ENCODE measurements around the gene STARD9.
"Not testable (repeated sequence)": the region's sequence is repeated elsewhere in the genome, so short reads cannot be mapped to it uniquely, and the experiment has no call there.

STARD9 gene

DNA sequence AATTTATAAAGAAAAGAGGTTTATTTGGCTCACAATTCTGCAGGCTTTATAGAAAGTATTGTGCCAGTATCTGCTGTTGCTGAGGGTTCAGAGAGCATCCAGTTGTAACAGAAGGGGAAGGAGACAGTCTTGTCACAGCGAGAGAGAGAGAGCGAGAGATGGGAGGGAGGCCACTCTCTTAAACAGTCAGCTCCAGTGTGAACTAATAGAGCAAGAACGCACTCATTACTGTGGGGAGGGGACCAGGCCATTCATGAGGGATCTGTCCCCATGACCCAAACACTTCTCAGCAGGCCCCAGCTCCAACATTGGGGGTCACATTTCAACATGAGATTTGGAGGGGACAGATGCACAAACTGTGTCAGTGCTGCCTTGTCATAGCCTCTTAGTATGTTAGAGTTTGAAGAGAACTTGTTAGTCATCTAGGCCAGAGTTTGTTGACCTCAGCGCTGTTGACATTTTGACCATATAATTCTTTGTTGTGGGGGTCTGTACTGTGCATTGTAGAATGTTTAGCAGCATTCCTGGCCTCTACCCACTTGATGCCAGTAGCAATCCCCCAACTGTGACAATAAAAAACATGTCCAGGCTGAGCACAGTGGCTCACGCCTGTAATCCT lies 15.3 kb downstream of the STARD9 start:
- DNase-seq (ENCODE audit: low spot score): no peak

DNA sequence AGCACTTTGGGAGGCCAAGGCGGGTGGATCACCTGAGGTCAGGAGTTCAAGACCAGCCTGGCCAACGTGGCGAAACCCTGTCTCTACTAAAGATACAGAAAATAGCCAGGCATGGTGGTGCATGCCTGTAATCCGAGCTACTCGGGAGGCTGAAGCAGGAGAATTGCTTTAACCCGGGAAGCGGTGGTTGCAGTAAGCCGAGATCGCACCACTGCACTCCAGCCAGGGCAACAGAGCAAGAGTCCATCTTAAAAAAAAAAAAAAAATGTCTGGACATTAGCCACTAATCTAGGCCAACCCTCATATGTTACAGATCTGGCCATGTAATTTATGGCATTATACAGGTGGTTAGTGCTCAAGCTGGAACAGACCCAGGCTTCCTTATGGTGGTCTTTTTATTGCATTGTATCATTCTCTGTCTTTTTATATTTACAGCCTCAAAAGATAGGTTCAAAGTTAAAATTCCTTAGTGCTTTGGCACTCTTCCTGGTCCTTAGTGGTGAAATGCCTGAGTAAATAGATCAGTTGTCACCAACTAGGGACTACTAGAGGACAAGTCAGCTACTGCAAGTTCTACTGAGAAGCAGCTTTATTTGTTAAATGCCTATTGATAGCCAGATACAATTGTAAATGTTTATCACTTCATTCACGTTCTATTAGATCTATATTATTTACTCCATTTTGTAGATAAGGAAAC lies 16.0 kb downstream of the STARD9 start:
- DNase-seq (ENCODE audit: low spot score): no peak

DNA sequence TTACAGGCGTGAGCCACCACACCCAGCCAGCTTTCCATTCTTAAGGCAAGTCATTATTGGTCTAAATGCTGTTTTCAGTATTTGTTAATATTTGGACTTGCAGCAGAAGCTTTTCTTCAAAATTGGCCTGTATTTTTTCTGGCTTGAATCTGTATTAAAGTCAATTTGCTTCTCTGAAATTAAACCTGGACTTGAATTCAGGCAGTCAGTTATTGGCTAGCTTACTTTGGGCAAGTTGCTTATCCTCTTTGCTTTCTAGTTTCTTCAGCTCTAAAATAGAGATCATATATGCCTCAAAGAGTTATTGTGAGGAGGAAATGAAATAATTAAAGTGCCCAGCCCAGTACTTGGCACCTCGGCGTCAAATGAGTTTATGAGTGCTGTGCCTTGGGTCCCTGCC lies 17.3 kb downstream of the STARD9 start:
- DNase-seq (ENCODE audit: low spot score): no peak

DNA sequence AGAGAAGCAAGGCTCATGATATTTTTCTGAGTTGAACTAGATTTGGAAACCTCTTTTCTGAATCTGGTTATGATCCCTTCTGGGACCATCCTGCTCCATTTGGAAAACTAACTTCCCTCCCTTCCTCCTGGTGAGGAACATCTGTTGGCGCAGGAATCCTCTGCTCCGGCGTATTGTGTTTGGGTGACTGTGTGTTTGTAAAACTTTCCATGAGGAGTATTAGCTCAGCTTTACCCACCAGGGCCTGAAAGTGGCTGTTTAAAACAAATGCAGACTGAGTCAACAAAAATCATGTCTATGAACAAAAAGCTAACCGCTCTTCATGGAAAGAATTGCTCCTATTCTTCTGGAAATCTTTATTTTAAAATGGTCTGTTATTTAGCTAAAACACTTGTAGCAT lies 17.7 kb downstream of the STARD9 start:
- DNase-seq (ENCODE audit: low spot score): no peak

DNA sequence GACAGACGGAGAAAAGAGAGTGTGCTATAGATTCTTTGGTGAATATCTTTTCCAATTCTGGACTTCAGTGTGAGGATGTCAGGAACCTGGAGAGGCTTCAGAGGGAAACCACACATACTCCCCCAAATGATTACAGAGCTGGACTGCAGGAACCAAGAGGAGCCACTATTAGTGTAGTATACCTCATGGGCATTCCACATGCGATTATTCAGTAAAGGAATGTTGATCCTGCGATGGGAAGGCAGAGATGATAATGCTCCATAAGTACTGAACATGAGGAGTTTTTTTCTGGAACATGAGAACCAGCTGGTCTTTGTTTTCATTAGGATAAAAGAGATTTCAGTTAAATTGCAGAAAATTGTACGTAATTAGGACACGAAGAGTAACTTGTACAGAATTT lies 18.7 kb downstream of the STARD9 start:
- DNase-seq (ENCODE audit: low spot score): no peak

DNA sequence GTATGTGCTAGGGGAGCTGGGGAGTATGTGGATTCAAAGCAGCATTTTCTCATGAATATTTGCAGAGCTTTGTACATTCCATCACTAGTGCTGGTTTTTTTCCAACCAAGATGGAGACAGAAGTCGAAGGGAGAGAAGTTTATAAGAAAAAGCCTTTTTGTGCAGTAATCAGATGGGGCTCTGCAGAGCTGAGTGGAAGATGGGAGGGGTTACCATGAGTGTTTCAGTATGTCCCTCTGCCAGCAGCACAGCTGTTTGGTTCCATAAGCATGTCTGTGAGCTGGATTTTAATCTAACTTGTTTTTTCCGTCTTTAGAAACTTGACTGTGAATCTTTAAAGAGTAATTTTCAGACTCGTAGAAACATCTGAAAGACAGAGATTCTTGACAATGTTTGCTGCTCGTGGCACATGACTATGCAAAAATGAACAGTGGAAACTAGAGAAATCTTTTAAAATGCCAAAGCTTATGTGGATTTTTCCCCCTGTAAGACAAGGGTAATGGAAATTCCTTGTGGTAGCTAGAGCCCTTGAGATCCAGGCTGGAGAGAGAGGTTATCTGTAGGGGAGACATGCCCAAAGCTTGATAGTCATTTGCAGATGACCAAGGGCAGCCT lies 20.3 kb downstream of the STARD9 start:
- no peak for DNase-seq (ENCODE audit: low spot score)

DNA sequence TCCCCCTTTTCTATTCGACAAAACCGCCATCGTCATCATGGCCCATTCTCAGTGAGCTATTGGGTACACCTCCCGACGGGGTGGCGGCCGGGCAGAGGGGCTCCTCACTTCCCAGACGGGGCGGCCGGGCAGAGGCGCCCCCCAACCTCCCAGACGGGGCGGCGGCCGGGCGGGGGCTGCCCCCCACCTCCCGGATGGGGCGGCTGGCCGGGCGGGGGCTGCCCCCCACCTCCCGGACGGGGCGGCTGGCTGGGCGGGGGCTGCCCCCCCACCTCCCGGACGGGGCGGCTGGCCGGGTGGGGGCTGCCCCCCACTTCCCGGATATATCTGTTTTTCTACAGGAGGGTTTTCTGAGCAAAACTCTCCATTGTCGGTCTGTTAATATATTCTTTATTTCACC lies 25.9 kb downstream of the STARD9 start:
- DNase-seq (ENCODE audit: low spot score): not testable (repeated sequence)

DNA sequence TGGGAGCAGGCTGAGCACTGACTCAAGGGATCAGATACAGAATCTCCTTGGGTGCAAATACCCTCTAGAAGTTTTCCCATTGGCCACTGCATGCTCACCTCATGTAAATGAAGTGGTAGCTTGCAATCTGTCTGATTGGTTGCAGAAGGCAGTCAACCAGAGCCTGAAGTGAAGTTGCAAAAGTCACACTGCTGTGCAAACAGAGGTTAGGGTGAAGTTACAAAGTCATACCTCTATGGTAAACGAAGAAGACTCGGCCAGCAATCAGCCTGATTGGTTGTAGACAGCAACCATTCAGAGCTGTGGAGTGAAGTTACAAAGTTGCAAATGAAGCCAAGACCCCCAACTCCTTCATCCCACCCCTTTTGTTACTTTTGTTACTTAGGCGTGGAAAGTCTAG lies 27.1 kb downstream of the STARD9 start:
- DNase-seq (ENCODE audit: low spot score): no peak

DNA sequence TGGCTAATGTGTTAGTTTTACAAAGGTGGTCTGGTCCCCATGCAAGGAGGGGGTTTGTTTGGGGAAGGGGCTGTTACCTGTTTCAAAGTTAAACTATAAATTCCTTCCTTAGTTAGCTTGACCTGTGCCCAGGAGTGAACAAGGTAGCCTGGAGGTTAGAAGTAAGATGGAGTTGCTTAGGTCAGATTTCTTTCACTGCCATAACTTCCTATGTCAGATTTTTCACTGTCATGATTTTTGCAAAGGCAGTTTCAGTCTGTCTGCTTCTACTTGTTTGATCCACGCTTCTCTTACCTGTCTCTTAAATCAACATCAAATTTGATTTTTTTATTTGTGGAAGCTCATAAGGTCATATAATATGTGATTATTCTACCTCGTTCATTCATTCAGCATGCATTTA lies 28.6 kb downstream of the STARD9 start:
- DNase-seq (ENCODE audit: low spot score): no peak

DNA sequence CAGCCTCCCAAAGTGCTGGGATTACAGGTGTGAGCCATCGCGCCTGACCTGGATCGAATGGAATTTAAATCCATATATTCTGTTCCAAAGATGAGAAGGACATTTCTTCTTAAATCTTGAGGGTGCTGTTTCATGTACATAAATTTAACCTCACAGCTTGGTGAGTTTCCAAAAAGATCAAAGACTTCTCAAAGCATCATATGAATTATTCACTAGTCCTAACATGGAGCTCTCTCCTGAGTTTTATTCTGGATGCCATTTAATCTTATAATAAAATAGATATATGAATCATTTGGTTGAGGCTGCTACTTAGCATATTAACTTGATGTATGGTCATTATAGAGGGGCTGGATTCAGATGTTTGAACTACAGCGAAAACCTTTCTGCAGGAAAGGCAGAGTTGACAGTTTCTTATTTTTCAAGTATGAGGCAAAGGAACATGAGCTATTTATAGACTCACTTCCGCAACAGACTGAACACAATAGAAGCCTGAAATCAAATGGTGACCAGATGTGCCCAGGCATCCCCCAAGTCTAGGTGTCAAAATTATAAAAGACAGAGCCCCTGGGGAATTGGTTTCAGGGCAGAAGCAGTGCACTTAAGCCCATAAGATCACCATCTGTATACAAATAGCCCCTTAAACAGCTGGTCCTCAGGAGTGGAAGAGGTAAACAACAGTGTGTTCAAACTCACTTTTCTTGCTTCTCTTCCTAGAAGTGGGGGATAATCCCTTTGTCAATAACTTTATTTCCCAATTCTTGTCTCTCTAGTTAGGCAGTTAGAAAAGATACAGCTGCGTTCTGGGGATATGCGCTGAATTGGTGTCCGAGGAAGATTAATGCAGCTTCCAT lies 29.7 kb downstream of the STARD9 start:
- DNase-seq (ENCODE audit: low spot score): no peak

DNA sequence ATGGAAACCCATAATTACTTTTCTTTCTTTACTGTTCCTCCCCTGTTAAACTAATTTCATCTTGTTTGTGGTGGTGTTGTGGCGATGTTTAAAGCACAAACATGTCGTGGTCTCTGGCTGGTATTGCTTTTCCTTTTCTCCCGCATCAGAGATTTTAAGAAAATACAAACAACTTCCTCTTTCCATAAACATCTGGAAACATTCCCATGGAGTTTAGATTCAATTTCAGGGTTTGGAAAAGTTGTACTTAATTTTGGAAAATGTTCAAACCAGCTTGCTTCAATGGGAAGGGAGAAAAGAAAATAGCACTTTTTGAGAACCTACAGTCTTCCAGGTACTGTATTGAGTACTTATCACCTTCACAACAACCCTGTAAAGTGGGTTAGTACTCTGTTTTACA lies 30.4 kb downstream of the STARD9 start:
- no peak for DNase-seq (ENCODE audit: low spot score)

DNA sequence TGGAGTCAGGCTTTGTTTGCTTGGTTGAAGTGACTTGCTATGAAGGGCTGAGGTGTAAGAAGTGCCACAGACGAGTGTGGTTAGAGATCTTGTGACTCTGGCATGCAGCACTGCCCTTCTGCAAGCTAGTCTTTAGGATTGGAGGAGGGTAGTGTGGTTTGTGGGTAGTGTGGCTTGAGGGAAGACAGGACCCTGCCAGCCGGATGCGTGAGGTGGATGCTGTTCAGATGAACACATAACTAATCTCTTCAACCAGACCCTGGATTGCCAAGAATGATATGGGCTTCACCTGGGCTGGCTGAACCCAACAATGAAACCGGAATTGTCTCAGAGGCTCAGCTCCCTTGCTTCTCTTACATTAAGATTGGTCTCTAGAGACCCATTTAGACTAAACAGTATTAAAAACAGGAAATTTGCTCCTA lies 32.7 kb downstream of the STARD9 start:
- no peak for DNase-seq (ENCODE audit: low spot score)

DNA sequence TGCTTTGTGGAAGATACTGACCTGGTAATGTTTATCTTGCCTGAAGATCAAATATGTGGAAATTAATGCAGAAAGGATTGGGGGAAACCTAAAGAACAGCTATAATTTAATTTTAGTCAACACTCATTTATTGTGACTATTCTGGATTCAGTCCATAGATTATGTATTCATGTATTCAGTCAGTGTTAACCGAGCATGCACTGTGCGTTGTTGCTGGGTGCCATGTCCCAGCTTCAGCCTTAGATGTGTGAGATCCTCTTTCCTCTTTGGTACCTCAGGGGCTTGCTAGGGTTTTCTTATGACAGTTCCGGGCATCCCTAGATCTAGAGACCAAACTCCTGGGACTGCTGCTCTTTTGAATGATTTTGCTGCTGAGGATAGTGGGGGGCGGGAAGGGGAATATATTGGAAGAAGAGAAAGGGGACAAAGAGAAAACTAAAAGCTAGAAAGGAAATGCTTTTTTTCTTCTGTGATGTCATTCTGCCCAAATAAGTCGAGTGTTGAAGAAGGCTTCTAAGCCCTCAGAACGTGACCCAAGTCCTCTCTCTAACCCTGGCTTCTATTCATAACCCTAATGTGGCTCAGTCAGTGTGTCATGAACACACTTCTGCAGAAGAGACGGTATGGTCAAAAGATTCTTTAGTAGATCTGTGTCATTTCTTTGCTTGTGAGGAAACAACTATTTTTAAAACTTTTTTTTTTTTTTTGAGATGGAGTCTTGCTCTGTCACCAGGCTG lies 33.5 kb downstream of the STARD9 start:
- DNase-seq (ENCODE audit: low spot score): no peak

DNA sequence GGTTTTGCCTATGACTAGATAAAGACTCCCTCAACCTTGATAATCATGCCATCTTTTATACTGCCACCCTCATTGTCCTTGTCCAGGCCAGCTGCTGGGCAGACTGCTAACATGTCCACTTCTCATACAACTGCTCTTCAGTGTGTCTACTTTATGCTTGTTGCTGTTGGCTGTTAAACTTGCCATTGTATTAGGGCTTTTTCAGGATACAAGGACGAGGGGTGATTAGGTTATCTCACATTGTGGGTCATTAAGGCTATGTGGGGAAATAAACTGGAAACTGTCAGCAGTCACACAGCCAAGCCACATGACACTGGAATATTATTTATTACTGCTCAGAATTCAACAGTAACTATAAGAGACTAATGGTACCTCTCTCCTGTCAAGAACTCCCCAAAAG lies 36.1 kb downstream of the STARD9 start:
- no peak for DNase-seq (ENCODE audit: low spot score)

DNA sequence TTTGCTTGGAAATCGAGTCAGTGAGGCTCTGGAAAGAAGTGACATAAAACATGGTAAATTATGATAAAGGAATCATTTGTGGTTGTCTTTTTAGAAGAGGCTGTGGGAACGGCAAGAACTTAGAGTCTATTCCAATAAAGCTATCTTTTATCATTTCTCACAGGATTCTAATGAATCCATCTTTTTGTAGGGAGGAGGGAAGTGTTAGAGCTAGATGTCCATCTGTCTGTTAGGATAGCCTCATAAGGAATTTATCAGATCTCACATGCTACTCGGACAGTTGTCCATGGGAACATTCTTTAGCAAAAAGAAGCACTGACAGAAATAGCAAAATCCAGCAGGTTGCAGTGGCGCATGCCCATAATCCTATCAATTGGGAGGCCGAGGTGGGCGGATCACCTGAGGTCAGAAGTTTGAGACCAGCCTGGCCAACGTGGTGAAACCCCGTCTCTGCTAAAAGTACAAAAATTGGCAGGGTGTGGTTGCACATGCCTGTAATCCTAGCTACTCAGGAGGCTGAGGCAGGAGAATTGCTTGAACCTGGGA lies 37.0 kb downstream of the STARD9 start:
- DNase-seq (ENCODE audit: low spot score): no peak

DNA sequence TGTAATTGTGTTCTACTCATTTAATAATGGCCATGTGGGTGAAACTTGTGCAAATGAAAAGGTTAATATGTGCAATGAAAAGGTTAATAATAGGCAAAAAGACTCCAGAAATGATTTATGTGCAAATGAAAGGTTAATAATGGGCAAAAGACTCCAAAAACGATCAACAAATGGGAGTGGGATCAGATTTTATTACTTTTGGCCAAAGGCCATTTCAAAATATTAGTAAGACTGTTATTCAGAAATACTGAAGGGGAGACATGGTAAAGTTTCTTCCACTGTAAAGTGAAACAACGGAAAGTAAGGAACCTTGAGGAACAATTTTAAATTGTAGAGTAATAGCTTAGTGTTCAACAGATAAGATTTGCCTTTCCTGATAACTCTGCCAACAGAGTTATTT lies 40.7 kb downstream of the STARD9 start:
- no peak for DNase-seq (ENCODE audit: low spot score)

DNA sequence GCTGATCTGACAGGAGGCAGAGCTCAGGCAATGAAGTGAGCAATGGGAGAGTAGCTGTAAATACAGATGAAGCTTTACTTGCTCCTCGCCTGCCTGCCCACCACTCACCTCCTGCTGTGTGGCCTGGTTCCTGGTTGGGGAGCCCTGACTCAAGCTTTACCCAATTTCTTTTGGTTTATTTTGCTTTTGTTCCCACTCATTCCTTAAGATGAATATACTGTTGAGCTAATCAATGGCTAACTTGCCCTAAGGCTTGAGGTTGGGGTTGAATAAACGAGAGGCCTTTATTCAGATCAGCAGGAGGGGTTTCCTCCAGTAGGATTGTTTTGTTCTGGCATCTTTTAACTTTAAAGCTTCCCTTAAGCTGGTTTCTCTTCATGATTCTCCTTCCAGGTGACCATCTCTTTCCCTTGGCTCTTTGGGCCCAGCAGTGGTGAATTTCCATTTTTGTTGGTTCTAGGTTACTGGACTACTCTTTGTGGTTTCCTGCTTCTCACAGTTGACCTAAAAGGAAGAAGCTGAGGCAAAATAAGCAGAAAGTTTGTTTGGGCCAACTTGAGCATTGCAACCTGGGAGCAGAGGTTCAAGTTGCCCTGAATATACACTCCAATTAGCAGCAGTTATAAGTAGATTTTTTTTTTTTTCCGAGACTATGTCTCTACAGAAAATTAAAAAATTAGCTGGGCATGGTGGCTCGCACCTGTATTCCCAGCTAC lies 44.4 kb downstream of the STARD9 start:
- DNase-seq (ENCODE audit: low spot score): no peak

DNA sequence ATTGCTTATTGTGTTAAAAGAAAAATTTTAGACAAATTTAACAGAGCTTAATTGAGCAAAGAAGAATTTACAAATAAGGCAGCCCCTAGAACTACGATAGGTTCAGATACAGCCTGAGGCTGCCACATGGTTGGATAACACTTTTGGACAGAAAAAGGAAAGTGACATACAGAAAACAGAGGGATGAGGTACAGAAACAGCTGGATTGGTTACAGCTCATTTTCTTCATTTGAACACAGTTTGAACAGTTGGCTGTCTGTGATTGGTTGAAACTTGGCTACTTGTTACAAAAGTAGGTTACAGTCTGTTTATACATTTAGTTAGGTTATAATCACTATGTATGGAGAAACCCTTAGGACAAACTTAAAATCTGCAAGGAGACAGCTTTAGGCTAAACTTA lies 46.0 kb downstream of the STARD9 start:
- no peak for DNase-seq (ENCODE audit: low spot score)

DNA sequence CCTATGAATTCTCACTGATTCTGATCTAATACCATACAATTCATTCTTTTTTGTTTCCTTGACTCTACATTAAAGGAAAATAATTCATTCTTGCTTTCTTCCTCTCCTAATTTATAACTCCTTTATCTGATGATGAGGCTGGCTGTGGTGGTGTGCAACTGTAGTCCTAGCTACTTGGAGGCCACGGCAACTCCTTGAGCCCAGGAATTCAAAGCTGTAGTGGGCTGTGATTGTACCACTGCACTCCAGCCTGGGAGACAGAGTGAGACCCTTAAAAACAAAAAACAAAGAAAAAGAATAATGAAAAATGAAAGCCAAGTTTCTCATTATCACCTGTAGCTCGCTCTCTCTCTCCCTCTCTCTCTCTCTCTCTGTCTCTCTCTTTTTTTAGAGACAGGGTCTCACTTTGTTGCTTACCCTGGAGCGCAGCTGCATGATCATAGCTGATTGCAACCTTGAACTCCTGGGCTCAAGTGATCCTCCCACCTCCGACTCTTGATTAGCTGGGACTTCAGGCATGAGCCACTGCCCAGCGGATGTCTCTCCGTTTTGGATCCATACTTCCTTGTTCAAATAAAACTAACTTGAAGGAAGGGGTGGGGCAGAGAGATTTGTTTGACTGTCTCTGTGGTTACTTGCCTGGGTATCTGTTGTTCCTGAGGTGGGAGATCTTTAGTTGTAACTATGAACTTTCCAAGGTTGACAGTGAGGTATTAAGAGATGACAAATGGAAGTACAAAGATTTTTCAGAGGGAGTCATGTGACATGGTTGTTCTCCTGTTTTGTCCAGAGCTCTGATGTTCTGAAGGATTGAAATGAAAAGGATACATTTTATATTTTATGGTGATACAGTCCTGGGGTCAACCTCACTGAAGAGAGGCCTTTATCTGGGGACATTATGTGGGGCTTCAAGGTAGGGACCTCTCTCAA lies 46.9 kb downstream of the STARD9 start:
- no peak for DNase-seq (ENCODE audit: low spot score)

DNA sequence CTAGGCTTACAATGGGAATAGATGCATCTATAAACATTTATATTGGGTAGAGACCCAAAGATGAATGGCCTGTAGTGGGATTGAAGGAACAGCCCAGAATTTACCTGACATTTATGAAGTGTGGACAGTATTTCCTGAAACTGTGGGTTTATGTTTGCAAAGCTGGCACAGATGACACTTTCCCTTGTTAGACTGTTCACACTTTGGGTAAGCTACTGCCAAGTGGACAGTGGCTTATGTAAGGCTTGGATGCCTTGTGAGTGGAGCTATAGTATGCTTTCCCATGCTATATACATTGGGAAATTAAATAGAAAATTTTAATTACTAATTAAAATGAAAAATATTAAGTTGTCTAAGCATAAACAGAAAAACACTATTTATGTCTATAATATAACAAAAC lies 48.5 kb downstream of the STARD9 start:
- no peak for DNase-seq (ENCODE audit: low spot score)

Data from hematopoietic multipotent progenitor cell treated with erythropoietin and hydrocortisone succinate and interleukin-3 and kit ligand, for 17 days (in vitro differentiated cells).